ENCODE measurements around the gene KMO. TPM values are rescaled to one million over a fixed set of nuclear protein-coding genes. Genes with fewer than 3 reads are reported as not detected.

The KMO gene
- total RNA-seq: not detected
- not detected for polyA plus RNA-seq (2013, experiment 1 of 2)
- polyA plus RNA-seq (2013, experiment 2 of 2): not detected
- long read RNA-seq, experiment 1: 0 reads
- long read RNA-seq, experiment 2: 0 reads
- long read RNA-seq, experiment 3: 0 reads
- long read RNA-seq, experiment 4: 0 reads

GRCh38 chr1:241532162-241532531, at the start of gene KMO:
TSS of gene KMO (plus strand) at chr1:241532378. CDS start at chr1:241532445, 67 bp downstream.
- Histone ChIP-seq H3K9ac (ENCODE audit: extremely low read depth, low read length, poor library complexity, severe bottlenecking) (no peak within 1 kb of the TSS), H3K9me3 (ENCODE audit: control insufficient read depth, low read length) (no peaks in the 10 kb centered on the region), H3K27me3 (ENCODE audit: control insufficient read depth, insufficient read depth, low read length, poor library complexity, severe bottlenecking) (no peaks in the 10 kb centered on the region), H3K27ac (ENCODE audit: low read depth, low read length) (no peak within 1 kb of the TSS), H3K4me1 (ENCODE audit: control insufficient read depth, insufficient read depth, low read length) (peaks cover 8% of the 10 kb centered on the region), H3K4me3 (ENCODE audit: low read length) (no peak within 1 kb of the TSS), H3K36me3 (ENCODE audit: control insufficient read depth, insufficient read depth, low read length) (no peaks in the 10 kb centered on the region)
- TF ChIP-seq CTCF (conservative IDR thresholded peaks at IDR 0.05): no peak
- no peaks in the 10 kb centered on the region for H3K27me3 Mint-ChIP-seq (ENCODE audit: insufficient read depth)
- H3K4me3 Mint-ChIP-seq: no peak within 1 kb of the TSS
- DNase-seq: no peak
- H3K9me3 Mint-ChIP-seq: no peaks in the 10 kb centered on the region
- WGBS, 2 experiments (ENCODE audit: insufficient coverage in 1 of 2, insufficient read length in 1 of 2): 76 to 90% methylated on average over 1 of the region's 1 CpG
- peaks cover 11% of the 10 kb centered on the region for H3K4me1 Mint-ChIP-seq
- H3K27ac Mint-ChIP-seq: no peak within 1 kb of the TSS
- no peaks in the 10 kb centered on the region for H3K36me3 Mint-ChIP-seq (ENCODE audit: low read depth)

GRCh38 chr1:241482761-241483250, 49.4 kb upstream of the KMO start:
- Mint-ChIP-seq H3K4me1 (peaks cover 1% of the 10 kb centered on the region), H3K27me3 (ENCODE audit: insufficient read depth) (no peaks in the 10 kb centered on the region), H3K4me3 (no peak overlapping the region), H3K27ac (no peak overlapping the region), H3K9me3 (no peaks in the 10 kb centered on the region), H3K36me3 (ENCODE audit: low read depth) (no peaks in the 10 kb centered on the region)
- H3K36me3 ChIP-seq (ENCODE audit: control insufficient read depth, insufficient read depth, low read length): no peaks in the 10 kb centered on the region
- no peak overlapping the region for H3K4me3 ChIP-seq (ENCODE audit: low read length)
- H3K9ac ChIP-seq (ENCODE audit: extremely low read depth, low read length, poor library complexity, severe bottlenecking): no peak overlapping the region
- TF ChIP-seq CTCF (conservative IDR thresholded peaks at IDR 0.05): no peak
- no peaks in the 10 kb centered on the region for H3K27me3 ChIP-seq (ENCODE audit: control insufficient read depth, insufficient read depth, low read length, poor library complexity, severe bottlenecking)
- no peaks in the 10 kb centered on the region for H3K4me1 ChIP-seq (ENCODE audit: control insufficient read depth, insufficient read depth, low read length)
- H3K9me3 ChIP-seq (ENCODE audit: control insufficient read depth, low read length): no peaks in the 10 kb centered on the region
- DNase-seq: no peak
- 67% methylated on average over 1 of the region's 1 CpG; no CpG with 5 or more reads in 1 of the 2 experiments for WGBS, 2 experiments (ENCODE audit: insufficient coverage in 1 of 2, insufficient read length in 1 of 2)
- H3K27ac ChIP-seq (ENCODE audit: low read depth, low read length): no peak overlapping the region

- H3K9ac ChIP-seq (ENCODE audit: extremely low read depth, low read length, poor library complexity, severe bottlenecking): no peak overlapping the region
- H3K27me3 ChIP-seq (ENCODE audit: control insufficient read depth, insufficient read depth, low read length, poor library complexity, severe bottlenecking): no peaks in the 10 kb centered on the region
- TF ChIP-seq CTCF (conservative IDR thresholded peaks at IDR 0.05): no peak
- no peaks in the 10 kb centered on the region for H3K4me1 ChIP-seq (ENCODE audit: control insufficient read depth, insufficient read depth, low read length)
- no peak for DNase-seq
- Mint-ChIP-seq H3K27ac (no peak overlapping the region), H3K36me3 (ENCODE audit: low read depth) (no peaks in the 10 kb centered on the region), H3K27me3 (ENCODE audit: insufficient read depth) (no peaks in the 10 kb centered on the region), H3K4me1 (peaks cover 1% of the 10 kb centered on the region), H3K4me3 (no peak overlapping the region), H3K9me3 (no peaks in the 10 kb centered on the region)
- WGBS, 2 experiments (ENCODE audit: insufficient coverage in 1 of 2, insufficient read length in 1 of 2): 87% methylated on average over 3 of the region's 3 CpGs; no CpG with 5 or more reads in 1 of the 2 experiments
- H3K27ac ChIP-seq (ENCODE audit: low read depth, low read length): no peak overlapping the region
- no peak overlapping the region for H3K4me3 ChIP-seq (ENCODE audit: low read length)
- no peaks in the 10 kb centered on the region for H3K36me3 ChIP-seq (ENCODE audit: control insufficient read depth, insufficient read depth, low read length)
- H3K9me3 ChIP-seq (ENCODE audit: control insufficient read depth, low read length): no peaks in the 10 kb centered on the region
Measured at GRCh38 chr1:241485145-241485544, 47.0 kb upstream of the KMO start.

All from endodermal cell (in vitro differentiated cells).